GM21619 (cell line): ENCODE measurements around the gene STARD10.
"Not testable (repeated sequence)": the region's sequence is repeated elsewhere in the genome, so short reads cannot be mapped to it uniquely, and the experiment has no call there.

ENCODE experiments used
- ATAC-seq: cut with Tn5 transposase; IDR thresholded peaks from one replicate; pipeline ENCODE4 v1.9.1; 2021; ENCODE audit not compliant: unreplicated experiment

STARD10 gene

GRCh38 chr11:72808331-72808798, 14.5 kb upstream of the STARD10 start:
- no peak for ATAC-seq

- no peak for ATAC-seq
These were observed 13.9 kb upstream of the STARD10 start for GRCh38 chr11:72807792-72808191.

GRCh38 chr11:72807021-72807693, 13.3 kb upstream of the STARD10 start:
- ATAC-seq = no peak

- not testable (repeated sequence) for ATAC-seq
These were observed 12.5 kb upstream of the STARD10 start for GRCh38 chr11:72806378-72806777.

GRCh38 chr11:72805216-72805615, 11.4 kb upstream of the STARD10 start:
- no peak for ATAC-seq

GRCh38 chr11:72802822-72803221, 9.0 kb upstream of the STARD10 start:
- no peak for ATAC-seq

- ATAC-seq = no peak
These were observed 5.6 kb upstream of the STARD10 start for GRCh38 chr11:72799441-72799840.

GRCh38 chr11:72798361-72798760, 4.5 kb upstream of the STARD10 start:
- no peak for ATAC-seq

- ATAC-seq = no peak
These were observed 797 bp downstream of the STARD10 start for GRCh38 chr11:72793076-72793424.

GRCh38 chr11:72792437-72793021, 1.3 kb downstream of the STARD10 start:
- no peak for ATAC-seq

GRCh38 chr11:72791228-72791627, 2.6 kb downstream of the STARD10 start:
- not testable (repeated sequence) for ATAC-seq

GRCh38 chr11:72789493-72790131, 4.2 kb downstream of the STARD10 start:
- ATAC-seq = no peak

- no peak for ATAC-seq
These were observed 5.6 kb downstream of the STARD10 start for GRCh38 chr11:72788241-72788640.

GRCh38 chr11:72787216-72788104, 6.4 kb downstream of the STARD10 start:
- no peak for ATAC-seq

GRCh38 chr11:72786305-72787215, 7.3 kb downstream of the STARD10 start:
- no peak for ATAC-seq

- ATAC-seq = no peak
These were observed 9.2 kb downstream of the STARD10 start for GRCh38 chr11:72784662-72785061.

GRCh38 chr11:72783144-72783905, 10.5 kb downstream of the STARD10 start:
- no peak for ATAC-seq

GRCh38 chr11:72782081-72782920, 11.5 kb downstream of the STARD10 start:
- ATAC-seq = peak; percentile 15
